Measurements from ENCODE around the gene HIVEP1.

Gene HIVEP1

GRCh38 chr6:12012038-12012557, at the start of gene HIVEP1:
TSS of gene HIVEP1 (plus strand) at chr6:12012312. CDS start at chr6:12015629, 3,317 bp downstream.
- DNase-seq, result no peak

GRCh38 chr6:11963756-11964500, 48.2 kb upstream of the HIVEP1 start:
- no peak for DNase-seq

GRCh38 chr6:11964729-11965335, 47.3 kb upstream of the HIVEP1 start:
- no peak for DNase-seq

GRCh38 chr6:11965499-11965898, 46.6 kb upstream of the HIVEP1 start:
- no peak for DNase-seq

GRCh38 chr6:11968241-11968806, 43.8 kb upstream of the HIVEP1 start:
- DNase-seq, result no peak

GRCh38 chr6:11969092-11969491, 43.0 kb upstream of the HIVEP1 start:
- no peak for DNase-seq

GRCh38 chr6:11970114-11970513, 42.0 kb upstream of the HIVEP1 start:
- no peak for DNase-seq

GRCh38 chr6:11971154-11971553, 41.0 kb upstream of the HIVEP1 start:
- DNase-seq, result no peak

GRCh38 chr6:11972270-11972669, 39.8 kb upstream of the HIVEP1 start:
- no peak for DNase-seq

GRCh38 chr6:11972806-11973205, 39.3 kb upstream of the HIVEP1 start:
- no peak for DNase-seq

GRCh38 chr6:11973238-11973637, 38.9 kb upstream of the HIVEP1 start:
- DNase-seq, result no peak

- DNase-seq, result no peak
These were observed 38.0 kb upstream of the HIVEP1 start for GRCh38 chr6:11974089-11974488.

GRCh38 chr6:11975353-11975977, 36.6 kb upstream of the HIVEP1 start:
- no peak for DNase-seq

GRCh38 chr6:11976489-11976888, 35.6 kb upstream of the HIVEP1 start:
- DNase-seq, result no peak

- DNase-seq, result no peak
These were observed 34.9 kb upstream of the HIVEP1 start for GRCh38 chr6:11977193-11977592.

- no peak for DNase-seq
These were observed 34.4 kb upstream of the HIVEP1 start for GRCh38 chr6:11977738-11978137.

GRCh38 chr6:11978169-11978987, 33.7 kb upstream of the HIVEP1 start:
- DNase-seq, result no peak

- DNase-seq, result no peak
These were observed 32.2 kb upstream of the HIVEP1 start for GRCh38 chr6:11979866-11980265.

- DNase-seq, result no peak
These were observed 28.8 kb upstream of the HIVEP1 start for GRCh38 chr6:11983306-11983705.

GRCh38 chr6:11987386-11987785, 24.7 kb upstream of the HIVEP1 start:
- DNase-seq, result no peak

GRCh38 chr6:11989386-11989785, 22.7 kb upstream of the HIVEP1 start:
- DNase-seq, result no peak

GRCh38 chr6:11992086-11992485, 20.0 kb upstream of the HIVEP1 start:
- no peak for DNase-seq
